ENCODE results near the gene ANKS1B.
"Not testable (repeated sequence)": the region's sequence is repeated elsewhere in the genome, so short reads cannot be mapped to it uniquely, and the experiment has no call there.

Gene ANKS1B

GRCh38 chr12:98840325-98840724, 1144.4 kb downstream of the ANKS1B start:
- no peak for DNase-seq

- DNase-seq = no peak
These were observed 1146.5 kb downstream of the ANKS1B start for GRCh38 chr12:98838231-98838647.

DNA sequence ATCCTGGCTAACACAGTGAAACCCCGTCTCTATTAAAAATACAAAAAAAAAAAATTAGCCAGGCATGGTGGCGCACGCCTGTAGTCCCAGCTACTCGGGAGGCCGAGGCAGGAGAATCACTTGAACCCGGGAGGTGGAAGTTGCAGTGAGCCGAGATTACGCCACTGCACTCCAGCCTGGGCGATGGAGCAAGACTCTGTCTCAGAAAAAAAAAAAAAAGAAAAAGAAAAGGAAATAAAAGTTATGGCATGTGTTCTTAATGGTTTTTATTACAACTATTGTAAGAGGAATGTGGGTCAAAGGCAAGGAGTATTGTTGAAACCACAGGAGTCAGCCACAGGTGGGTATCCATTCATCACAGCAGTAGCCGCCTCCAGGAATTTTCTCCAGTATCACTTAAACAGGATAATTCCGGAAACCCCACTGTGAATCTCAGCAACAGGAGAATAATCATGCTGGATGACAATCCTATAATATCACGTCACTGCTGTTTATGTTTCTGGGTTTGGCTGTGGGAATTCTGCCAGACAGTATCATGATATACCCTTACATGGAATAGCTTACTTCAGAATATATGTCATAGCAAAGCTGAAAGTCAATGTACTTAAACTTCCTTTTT, 1147.5 kb downstream of the ANKS1B start:
- DNase-seq = not testable (repeated sequence)

- DNase-seq = no peak
These were observed 1154.1 kb downstream of the ANKS1B start for GRCh38 chr12:98830657-98831056.

DNA sequence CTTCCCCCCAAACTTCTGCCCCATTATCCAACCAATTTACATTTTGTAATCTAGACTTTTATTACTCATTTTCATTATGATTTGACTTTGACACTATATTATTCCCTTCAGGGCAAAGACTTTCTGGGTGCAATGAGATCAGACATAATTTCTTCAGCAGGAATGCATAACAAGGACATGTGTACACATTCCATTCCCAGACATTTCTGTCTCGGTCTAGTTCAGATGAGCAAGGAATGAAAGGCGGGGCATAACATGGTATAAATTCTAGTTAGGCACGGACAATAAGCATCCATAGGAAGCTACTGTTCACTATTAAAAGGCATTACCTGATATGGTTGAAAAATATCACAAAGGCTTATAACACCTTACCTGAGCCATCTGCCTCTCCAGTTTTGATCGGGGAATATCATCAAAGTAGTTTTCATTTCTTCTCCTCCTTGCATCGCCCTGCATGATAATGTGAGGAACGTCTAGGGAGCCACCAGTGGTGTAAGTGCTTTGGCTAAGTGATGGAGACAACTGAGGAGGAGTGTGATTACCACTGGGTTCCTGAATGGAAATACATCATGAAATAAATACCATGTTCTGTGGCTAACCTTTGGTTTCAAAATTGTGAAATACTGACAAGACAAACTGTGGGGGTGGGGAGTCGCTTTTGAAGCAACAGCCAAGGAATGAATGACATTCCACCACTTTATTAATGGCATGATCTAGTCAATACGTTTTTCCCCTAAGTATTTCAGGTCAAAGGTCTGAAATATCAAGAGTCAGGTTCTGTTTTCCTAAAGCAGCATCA, 1155.7 kb downstream of the ANKS1B start:
- DNase-seq = no peak

- no peak for DNase-seq
These were observed 1161.7 kb downstream of the ANKS1B start for GRCh38 chr12:98823012-98823411.

DNA sequence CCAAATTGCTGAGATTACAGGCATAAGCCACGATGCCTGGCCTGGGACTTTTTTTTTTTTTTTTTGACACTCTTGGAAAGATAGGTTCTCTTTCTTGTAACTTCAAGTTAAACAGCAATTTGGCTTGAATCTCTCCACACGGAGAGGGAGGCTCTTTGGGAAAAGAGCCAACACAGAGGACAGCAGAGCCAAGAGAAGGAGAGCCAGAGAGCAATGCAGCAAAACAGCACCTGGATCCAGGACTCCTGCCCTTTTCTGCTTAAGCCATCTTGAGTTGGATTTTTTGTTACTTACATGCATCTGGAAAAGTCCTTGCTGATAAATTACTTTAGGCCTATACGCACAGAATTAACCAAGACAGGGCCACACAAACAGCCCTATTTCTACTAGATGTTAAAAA, 1162.9 kb downstream of the ANKS1B start:
- DNase-seq = no peak

DNA sequence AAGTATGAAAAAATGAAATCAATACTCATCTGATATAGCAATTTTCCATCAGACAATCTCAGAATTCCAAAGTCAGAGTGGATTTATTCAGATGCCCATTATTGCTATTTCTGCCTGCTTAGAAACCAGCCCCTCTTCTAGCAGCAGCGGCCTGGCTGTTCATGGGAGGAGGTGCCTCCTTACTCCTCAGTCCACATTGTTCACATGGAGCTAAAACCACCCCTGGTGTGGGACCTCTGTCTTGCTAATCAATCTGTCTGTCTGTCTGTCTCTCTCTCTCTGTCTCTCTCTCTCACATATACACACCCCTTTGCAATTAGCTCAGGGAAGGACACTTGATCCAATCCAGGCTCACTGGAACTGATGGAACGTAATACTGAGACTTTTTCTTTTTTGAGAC, 1163.5 kb downstream of the ANKS1B start:
- no peak for DNase-seq

GRCh38 chr12:98819821-98820404, 1164.8 kb downstream of the ANKS1B start:
- DNase-seq = no peak

- no peak for DNase-seq
These were observed 1165.7 kb downstream of the ANKS1B start for GRCh38 chr12:98819071-98819470.

DNA sequence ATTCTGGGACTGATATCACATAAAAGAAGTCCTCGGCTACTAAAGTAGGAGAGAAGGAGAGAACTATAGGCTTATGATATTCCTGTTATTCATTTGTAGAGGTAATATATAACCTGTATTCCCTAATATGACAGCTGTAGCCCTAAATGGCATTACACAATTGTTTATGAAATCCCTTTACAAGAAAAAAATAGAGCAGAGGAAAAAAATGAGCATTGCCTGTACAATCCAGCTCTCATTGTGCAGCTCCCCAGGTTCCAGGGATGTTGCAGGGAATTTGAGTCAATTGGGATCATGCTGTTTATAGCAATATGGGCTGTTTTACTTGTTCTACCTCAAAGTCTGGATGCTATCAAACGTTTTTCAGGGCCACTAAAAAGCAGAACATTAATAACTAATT, 1166.5 kb downstream of the ANKS1B start:
- no peak for DNase-seq

GRCh38 chr12:98817742-98818141, 1167.0 kb downstream of the ANKS1B start:
- no peak for DNase-seq

GRCh38 chr12:98816720-98817119, 1168.0 kb downstream of the ANKS1B start:
- no peak for DNase-seq

DNA sequence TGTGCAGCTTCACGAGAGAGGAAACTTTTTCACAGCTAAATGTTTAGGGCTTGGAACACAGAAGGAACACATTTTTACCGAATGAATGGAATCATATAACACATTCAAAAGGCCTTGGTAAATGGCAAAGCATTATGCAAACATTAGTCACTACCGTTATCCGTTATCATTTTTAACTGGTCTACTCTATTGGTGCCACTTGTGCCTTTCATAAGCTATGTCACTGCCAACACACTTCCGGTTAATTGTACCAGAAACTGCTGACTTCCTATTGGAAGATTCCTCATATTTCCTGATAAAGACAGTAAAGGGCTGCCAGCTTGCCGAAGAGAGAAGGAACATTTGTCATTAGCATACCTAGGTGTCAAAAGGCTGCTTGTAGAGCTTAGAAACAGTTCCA, 1170.5 kb downstream of the ANKS1B start:
- no peak for DNase-seq

GRCh38 chr12:98812225-98812624, 1172.5 kb downstream of the ANKS1B start:
- no peak for DNase-seq

DNA sequence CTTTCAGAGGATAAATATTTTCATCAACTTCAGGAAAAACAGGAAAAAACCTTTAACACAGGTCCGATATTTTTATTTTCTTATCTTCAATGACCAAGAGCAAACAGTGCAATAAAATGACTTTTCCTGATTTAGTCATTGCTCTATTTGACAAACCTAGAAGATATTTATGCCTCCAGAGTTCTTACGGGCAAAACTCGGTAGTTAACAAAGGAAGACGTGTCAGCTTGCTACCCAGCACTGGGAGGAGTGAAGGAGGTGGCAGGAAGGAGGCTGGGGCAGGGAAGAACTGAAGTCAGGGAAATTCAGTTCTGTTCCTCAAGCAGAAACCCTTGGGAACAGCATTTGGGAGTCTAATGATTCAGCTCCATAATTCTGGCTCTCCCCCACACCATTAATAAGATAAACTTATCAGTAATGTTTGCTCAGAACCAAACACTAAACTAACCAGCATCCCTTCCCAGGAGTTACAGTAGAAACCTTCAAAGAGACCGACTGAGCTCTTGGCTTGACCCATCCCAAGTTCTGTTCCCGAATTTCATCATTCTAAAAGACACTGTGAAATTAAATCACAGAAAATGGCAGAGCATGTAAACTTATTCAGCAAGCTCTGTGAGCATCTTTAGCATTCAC, 1176.4 kb downstream of the ANKS1B start:
- no peak for DNase-seq

DNA sequence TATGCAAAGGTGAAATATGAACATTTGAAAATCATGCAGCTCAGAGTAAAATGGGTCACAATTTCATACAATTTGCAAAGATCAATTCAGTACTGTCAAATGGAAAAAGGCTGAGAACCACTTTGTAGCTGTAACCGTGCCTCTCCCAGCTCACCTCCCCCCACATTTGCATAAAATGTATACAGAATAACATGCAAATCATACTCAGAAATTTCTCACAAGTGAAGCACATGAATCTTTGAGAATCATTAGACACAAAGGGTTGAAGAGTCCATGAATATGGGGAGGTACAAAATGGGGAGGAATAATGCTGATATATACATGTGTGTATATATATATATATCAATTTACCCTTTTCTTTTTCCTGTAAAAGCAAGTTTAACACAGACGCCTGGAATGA, 1177.5 kb downstream of the ANKS1B start:
- DNase-seq = no peak

DNA sequence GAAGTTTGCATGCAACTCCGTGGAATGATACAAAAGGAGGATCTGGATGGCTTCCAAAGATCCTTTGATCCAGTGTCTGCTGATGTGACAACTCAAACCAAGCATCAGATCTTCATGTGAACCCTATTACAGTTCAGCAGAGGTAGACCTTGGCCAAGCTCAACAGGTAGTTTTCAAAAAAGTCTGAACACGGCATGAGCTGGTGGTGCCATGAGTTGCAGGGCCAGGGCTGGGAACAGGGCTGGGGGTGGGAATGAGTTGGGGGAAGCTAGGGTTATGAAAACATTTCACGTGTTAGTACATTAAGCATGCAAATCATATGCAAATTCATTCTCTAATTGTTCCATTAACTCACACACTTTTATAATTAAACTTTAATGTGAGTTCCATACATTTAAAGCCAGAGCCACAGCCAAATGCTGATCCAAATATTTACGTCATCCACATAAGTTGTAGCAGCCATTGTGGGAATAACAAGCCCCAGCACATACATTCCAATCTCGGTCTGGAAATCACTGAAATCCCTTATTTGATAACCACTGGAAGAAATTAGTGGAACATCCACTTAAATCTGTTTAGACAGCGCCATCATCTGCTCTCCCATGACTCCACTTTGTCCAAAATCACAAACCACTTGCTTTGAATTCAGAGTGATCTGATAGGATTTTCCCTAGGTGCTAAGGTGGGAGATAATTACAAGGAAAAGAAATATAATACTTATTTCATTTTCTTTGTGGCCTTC, 1181.1 kb downstream of the ANKS1B start:
- DNase-seq = no peak

DNA sequence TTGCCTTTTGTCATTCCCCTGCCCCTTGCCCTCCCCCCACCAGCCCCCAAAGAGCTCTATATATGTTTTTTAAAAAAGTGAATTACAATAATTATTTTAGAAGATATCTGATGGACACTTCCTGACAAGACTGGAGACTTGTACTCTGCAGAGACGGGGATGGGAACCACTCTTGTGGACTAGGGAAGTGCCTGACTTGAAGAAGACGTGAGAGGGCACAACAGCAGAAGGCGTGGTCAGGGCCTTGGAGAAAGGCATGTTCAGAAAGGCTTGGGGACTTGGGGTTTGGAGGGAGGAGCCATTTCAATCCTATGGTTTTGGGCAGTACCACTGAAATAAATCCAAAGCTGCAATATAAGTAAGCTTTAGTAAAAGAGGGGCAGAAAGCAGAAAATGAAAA, 1184.9 kb downstream of the ANKS1B start:
- DNase-seq = no peak

GRCh38 chr12:98799146-98799810, 1185.5 kb downstream of the ANKS1B start:
- DNase-seq = no peak

- DNase-seq = no peak
These were observed 1187.5 kb downstream of the ANKS1B start for GRCh38 chr12:98797200-98797599.

DNA sequence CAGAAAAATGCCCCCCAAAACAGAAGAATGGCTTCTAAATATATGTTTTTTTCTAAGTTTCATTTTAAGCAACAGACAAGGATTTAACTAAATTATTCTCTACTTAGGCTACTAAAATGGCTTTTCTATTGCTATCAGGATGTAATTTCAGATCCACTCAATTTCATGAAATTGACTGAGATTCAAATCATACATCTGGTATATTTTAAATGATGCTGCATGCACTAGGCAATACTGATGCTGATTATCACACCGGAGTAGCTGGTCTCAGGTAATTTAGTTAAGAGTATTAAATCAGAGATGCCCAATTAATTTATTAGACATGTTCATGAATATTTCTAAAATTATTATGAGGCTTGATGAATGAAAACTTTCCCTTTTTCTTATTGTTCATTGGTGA, 1188.0 kb downstream of the ANKS1B start:
- no peak for DNase-seq
